Measurements from ENCODE around the gene MICA.

DNA sequence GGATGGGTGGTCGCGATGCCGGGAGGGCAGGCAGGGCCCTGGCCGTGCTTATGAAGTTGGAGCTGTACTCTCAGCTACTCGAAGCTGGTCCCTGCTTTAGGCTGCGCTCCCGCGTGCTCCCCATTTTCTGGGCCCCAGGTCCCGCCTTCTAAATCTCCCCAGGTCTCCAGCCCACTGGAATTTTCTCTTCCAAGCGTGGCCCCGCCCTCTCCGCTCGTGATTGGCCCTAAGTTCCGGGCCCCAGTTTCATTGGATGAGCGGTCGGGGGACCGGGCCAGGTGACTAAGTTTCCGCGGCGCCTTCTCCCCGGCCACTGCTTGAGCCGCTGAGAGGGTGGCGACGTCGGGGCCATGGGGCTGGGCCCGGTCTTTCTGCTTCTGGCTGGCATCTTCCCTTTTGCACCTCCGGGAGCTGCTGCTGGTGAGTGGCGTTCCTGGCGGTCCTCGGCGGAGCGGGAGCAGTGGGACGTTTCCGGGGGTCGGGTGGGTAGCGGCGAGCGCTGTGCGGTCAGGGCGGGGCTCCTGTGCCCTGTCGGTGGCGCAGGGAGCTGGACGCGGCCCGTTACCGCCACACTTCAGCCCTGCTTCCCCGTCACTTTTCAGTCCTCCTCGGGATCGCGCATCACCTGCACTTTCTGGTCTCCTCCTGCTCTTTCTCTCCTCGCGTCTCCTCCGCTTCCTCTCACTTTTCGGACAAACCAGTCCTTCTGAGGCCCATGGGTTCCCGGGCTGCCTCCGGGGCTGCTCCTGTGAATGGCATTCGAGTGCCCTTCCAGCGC is at the start of gene MICA:
- no peak for TF ChIP-seq POLR2AphosphoS5 (IDR thresholded peaks at IDR 0.05; ENCODE audit: low read depth, low read length)
- peak; percentile 23; the same call in 1 of the 2 replicates for TF ChIP-seq POLR2A (IDR thresholded peaks at IDR 0.05; ENCODE audit: low read depth, low read length)
- no peak for TF ChIP-seq TAF1 (IDR thresholded peaks at IDR 0.05; ENCODE audit: borderline replicate concordance, low read depth, low read length)
